HG03045 (cell line): Measurements from ENCODE around the gene FBH1.
A peak's percentile ranks its signal among the peaks of the same experiment; 100 is the strongest.
"Not testable (repeated sequence)": the region's sequence is repeated elsewhere in the genome, so short reads cannot be mapped to it uniquely, and the experiment has no call there.

Experiments used
- ATAC-seq: cut with Tn5 transposase; IDR thresholded peaks from one replicate; pipeline ENCODE4 v1.9.1; 2021; ENCODE audit warnings: mild to moderate bottlenecking, moderate library complexity; ENCODE audit not compliant: unreplicated experiment

FBH1 gene

GRCh38 chr10:5902511-5903274, 12.7 kb downstream of the FBH1 start:
- no peak for ATAC-seq

DNA sequence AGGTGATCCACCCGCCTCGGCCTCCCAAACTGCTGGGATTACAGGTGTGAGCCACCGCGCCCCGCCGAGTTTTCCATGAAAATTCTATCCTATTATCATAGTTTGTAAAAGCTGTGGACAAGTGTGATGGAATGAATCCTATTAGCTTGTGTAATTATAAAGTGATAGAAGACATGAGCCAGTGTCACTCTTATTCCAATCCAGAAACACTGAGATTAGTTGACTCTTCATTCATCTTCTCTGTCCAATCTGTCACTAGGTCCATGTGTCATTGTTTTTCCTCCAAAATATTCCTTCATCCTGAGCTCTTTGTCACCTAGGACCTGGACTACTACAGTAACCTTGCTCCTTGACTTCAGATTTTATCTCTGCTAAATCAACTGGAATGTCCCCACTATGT, 13.5 kb downstream of the FBH1 start:
- no peak for ATAC-seq

DNA sequence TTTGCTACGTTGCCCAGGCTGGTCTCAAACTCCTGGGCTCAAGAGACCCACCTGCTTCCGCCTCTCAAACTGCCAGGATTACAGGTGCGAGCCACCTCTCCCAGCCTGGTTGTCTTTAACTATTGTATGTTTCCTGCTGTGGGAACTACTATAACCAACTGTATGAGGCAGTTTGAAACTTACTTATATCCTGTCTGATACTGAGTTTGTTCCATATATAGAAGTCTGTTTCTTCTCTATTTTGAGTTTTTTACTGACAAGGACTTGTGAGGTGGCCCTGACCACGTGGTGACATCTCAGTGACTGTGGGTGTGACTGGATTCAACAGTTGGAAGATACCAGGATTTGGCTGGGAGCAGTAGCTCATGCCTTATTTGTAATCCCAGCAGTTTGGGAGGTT, 14.2 kb downstream of the FBH1 start:
- peak; percentile 94 for ATAC-seq

DNA sequence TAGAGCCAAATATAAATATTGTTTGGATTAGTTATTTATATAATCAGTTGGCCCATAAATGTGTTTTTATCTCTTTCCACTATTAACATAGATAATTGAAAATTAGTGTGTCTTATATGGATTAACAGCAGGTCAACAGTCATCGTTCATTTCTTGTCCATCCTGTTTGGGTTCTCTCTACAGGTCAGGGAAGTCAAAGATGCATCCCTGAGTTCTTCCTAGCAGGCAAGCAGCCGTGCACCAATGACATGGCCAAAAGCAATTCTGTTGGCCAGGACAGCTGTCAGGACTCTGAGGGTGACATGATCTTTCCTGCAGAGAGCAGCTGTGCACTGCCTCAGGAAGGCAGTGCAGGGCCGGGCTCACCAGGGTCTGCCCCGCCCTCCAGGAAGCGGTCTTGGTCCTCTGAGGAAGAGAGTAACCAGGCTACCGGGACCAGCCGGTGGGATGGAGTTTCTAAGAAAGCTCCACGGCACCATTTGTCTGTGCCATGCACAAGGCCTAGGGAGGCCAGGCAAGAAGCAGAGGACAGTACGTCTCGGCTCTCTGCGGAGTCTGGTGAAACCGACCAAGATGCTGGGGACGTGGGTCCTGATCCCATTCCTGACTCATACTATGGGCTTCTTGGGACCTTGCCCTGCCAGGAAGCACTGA, 15.9 kb downstream of the FBH1 start:
- no peak for ATAC-seq

DNA sequence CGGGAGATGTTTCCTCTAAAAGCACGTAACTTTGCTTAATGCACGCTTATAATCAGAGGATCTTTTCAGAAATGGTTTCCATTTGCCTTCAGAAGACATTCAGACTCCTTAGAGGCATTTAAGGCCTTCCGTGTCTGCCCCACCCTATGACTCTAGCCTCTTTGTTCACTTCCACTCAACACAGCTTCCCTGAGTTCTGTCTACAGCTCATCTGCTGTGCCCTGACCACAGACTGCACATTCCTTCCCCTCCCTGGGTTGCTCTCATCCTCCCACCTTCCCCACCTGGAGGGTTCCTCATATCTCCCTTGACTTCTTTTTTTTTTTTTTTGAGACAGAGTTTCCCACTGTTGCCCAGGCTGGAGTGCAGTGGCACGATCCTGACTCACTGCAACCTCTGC, 16.6 kb downstream of the FBH1 start:
- ATAC-seq = no peak

DNA sequence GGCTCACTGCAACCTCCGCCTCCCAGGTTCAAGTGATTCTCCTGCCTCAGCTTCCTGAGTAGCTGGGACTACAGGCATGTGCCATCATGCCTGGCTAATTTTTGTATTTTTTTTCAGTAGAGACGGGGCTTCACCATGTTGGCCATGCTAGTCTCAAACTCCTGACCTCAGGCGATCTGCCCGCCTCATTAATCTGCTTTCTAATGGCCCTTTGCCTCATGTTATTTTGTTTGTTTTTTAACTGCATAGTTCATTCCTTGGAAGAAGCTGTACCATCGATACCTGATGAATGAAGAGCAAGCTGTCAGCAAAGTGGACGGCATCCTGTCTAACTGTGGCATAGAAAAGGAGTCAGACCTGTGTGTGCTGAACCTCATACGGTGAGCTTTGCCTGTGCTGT, 18.6 kb downstream of the FBH1 start:
- ATAC-seq = not testable (repeated sequence)

- ATAC-seq = no peak
Observed at GRCh38 chr10:5910323-5911100, 20.5 kb downstream of the FBH1 start.

GRCh38 chr10:5911670-5912069, 21.6 kb downstream of the FBH1 start:
- no peak for ATAC-seq

- no peak for ATAC-seq
Observed at GRCh38 chr10:5913736-5914135, 23.7 kb downstream of the FBH1 start.

DNA sequence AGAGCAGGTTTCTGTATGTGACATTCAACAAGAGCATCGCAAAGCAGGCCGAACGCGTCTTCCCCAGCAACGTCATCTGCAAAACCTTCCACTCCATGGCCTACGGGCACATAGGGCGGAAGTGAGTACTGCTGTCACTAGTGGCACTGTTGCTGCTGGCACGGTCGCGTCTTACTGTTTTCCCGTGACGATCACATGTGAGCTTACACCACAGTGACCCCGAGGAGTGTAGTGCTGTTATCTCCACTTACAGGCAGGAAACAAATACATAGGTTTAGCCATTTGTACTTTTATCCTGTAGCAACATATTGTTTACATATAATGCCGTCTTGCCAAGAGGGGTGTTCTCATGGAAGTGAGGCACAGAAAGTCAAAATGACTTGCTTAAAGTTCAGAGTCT, 25.4 kb downstream of the FBH1 start:
- no peak for ATAC-seq

GRCh38 chr10:5917305-5917704, 27.3 kb downstream of the FBH1 start:
- no peak for ATAC-seq

DNA sequence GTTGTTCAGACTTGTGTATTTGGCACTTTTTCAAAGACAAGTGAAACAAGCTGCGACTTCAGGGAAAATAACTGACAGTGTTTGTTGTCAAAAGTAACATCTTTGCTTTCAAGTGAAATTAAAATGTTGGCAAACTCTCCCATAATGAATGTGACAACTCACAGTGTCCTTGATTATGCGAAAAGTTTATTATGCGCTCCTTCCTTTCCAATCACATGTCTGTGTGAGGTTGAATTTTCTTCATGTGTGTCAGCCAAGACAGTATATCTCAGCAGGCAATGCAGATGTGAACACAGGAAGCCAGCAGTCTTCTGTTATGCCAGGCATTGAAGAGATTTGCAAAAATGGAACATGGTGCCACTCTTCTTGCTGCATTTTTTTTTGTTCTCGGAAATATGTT, 28.7 kb downstream of the FBH1 start:
- no peak for ATAC-seq

DNA sequence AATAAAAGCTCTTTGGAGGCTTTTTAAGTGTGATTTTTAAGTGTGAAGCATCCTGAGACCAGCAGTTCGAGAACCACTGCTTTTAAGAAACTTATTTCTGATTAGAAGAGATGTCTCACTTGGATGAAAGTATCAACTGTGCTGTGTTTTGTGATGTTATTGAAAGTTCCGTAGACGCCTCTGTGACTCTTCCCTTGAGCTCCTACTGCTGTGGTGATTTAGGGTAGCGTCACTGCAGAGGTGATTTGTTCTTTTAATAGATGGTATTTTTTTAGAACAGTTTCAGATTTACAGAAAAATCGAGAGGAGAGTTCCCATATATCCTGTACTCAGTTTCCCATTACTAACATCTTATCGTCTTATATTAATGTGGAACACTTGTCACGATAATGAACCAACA, 29.5 kb downstream of the FBH1 start:
- ATAC-seq = no peak

GRCh38 chr10:5921746-5922145, 31.7 kb downstream of the FBH1 start:
- ATAC-seq = no peak

DNA sequence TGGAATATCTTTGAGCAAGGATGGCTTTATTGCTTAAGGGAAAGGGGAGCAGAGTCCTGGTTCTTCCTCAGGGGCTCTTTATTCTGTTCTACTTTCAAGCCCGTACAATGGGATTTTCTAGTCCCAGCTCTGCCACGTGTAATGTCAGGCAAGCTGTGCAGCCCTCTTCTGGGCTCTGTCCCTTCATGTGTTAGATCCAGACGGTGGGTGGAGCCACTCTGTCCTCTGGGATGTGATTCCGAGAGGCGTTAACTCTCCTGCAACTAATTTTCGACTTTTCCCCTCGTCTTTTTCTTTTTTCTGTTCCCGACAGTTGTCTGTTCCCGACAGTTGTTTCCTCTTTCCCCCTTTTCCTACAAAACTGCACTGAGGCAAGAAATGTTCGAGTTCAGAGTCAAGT, 34.8 kb downstream of the FBH1 start:
- no peak for ATAC-seq

- no peak for ATAC-seq
Observed at GRCh38 chr10:5927306-5927705, 37.3 kb downstream of the FBH1 start.

DNA sequence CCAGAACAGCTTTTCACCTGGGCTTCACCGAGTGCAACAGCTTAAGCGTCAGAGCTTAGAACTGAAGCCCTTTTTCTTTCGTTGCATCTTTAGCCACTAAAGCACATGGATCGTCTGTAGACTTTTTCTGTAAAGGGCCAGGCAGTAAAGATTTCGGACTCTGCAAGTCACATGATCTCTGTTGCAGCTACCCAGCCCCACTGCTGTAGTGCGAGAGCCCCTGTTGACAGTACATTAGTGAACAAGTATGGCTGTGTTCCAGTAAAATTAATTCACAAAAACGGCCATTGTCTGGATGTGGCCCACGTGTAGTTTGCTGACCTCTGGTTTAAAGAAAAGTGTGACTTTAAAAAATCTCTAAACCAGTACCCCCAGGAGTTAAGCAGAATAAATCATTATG, 39.4 kb downstream of the FBH1 start:
- no peak for ATAC-seq

- no peak for ATAC-seq
Observed at GRCh38 chr10:5930272-5930671, 40.2 kb downstream of the FBH1 start.

DNA sequence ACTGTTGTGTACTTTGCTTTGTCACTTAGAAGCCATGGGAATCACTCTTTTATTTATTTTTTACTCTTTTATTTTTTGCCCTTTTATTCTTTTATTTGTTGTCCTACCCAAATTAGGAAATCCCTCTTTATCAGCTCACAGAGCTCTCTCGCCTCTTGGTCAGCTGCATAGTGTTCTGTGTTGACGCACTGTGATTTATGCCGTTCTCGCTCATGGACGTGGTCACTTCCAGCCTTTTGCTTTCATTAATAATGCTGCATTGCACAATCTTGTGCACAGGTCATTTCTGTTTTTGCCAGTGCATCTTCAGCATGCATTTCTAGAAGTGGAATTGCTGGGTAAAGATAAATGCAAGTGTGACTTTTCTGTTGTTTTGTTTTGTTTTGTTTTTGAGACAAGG, 42.3 kb downstream of the FBH1 start:
- ATAC-seq = no peak

- no peak for ATAC-seq
Observed at GRCh38 chr10:5933909-5934546, 44.0 kb downstream of the FBH1 start.

DNA sequence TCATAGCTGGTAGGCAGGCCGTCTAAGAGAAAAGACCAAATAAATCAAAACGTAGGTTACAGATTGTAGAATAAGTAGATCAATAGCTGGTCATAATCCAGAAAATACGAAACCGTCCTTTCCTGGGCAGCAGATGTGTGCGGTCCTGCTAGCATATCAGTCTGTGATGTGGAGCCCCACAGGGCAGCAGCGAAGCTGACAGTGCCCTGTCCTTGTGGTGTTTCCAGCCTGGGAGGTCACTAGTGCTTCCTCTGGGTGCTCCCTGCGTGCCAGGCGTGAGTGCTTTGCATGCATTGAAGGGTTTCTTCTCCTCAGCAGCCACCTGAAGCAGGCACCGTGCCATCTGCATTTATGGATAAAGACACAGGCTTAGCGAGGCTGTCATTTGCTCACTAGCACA, 45.6 kb downstream of the FBH1 start:
- ATAC-seq = no peak
